ENCODE data around the gene FA2H.
A peak's percentile ranks its signal among the peaks of the same experiment; 100 is the strongest.
"Not testable (repeated sequence)": the region's sequence is repeated elsewhere in the genome, so short reads cannot be mapped to it uniquely, and the experiment has no call there.

The FA2H gene

GRCh38 chr16:74774223-74775139 lies at the start of gene FA2H:
TSS of gene FA2H (minus strand) at chr16:74774820. CDS start at chr16:74774755, 65 bp downstream.
- H3K4me1 ChIP-seq (ENCODE audit: insufficient read depth, low read length): no peaks in the 10 kb centered on the region; the same call in 1 of the 2 replicates
- no peak within 1 kb of the TSS for H3K27ac ChIP-seq (ENCODE audit: low read length)
- no peaks in the 10 kb centered on the region for H3K9me3 ChIP-seq (ENCODE audit: insufficient read depth, low read depth, low read length)
- H3K27me3 ChIP-seq (ENCODE audit: insufficient read depth, low read length): peaks cover 40% of the 10 kb centered on the region
- H3K9ac ChIP-seq (ENCODE audit: low read depth, low read length): 0 out of 2 replicates have a peak within 1 kb of the TSS, but pooled peaks have one; percentile 1
- H3K36me3 ChIP-seq (ENCODE audit: insufficient read depth, low read depth, low read length): no peaks in the 10 kb centered on the region
- H3K4me3 ChIP-seq (ENCODE audit: low read length): peak within 1 kb of the TSS; percentile 64

- Histone ChIP-seq H3K4me3 (ENCODE audit: low read length) (no peak overlapping the region), H3K27me3 (ENCODE audit: insufficient read depth, low read length) (peaks cover 10% of the 10 kb centered on the region; the same call in 1 of the 2 replicates)
These were observed 43.2 kb upstream of the FA2H start for GRCh38 chr16:74817851-74818250.

GRCh38 chr16:74813109-74813641 lies 38.6 kb upstream of the FA2H start:
- Histone ChIP-seq H3K9ac (ENCODE audit: low read depth, low read length) (0 out of 2 replicates have a peak overlapping the region, but pooled peaks have one; percentile 39), H3K4me3 (ENCODE audit: low read length) (0 out of 2 replicates have a peak overlapping the region, but pooled peaks have one; percentile 13), H3K36me3 (ENCODE audit: insufficient read depth, low read depth, low read length) (no peaks in the 10 kb centered on the region), H3K27ac (ENCODE audit: low read length) (no peak overlapping the region), H3K27me3 (ENCODE audit: insufficient read depth, low read length) (peaks cover 30% of the 10 kb centered on the region), H3K4me1 (ENCODE audit: insufficient read depth, low read length) (peaks cover 10% of the 10 kb centered on the region; the same call in 1 of the 2 replicates), H3K9me3 (ENCODE audit: insufficient read depth, low read depth, low read length) (peaks cover 22% of the 10 kb centered on the region)

More at GRCh38 chr16:74817851-74818250, 43.2 kb upstream of the FA2H start:
- no peak overlapping the region for H3K27ac ChIP-seq (ENCODE audit: low read length)
- no peak overlapping the region for H3K9ac ChIP-seq (ENCODE audit: low read depth, low read length)
- no peaks in the 10 kb centered on the region; the same call in 1 of the 2 replicates for H3K9me3 ChIP-seq (ENCODE audit: insufficient read depth, low read depth, low read length)
- peaks cover 4% of the 10 kb centered on the region; the same call in 1 of the 2 replicates for H3K4me1 ChIP-seq (ENCODE audit: insufficient read depth, low read length)
- H3K36me3 ChIP-seq (ENCODE audit: insufficient read depth, low read depth, low read length): no peaks in the 10 kb centered on the region

GRCh38 chr16:74811911-74812310 lies 37.3 kb upstream of the FA2H start:
- peaks cover 30% of the 10 kb centered on the region for H3K27me3 ChIP-seq (ENCODE audit: insufficient read depth, low read length)
- no peak overlapping the region for H3K27ac ChIP-seq (ENCODE audit: low read length)
- H3K9me3 ChIP-seq (ENCODE audit: insufficient read depth, low read depth, low read length): peaks cover 34% of the 10 kb centered on the region
- H3K36me3 ChIP-seq (ENCODE audit: insufficient read depth, low read depth, low read length): no peaks in the 10 kb centered on the region
- H3K4me1 ChIP-seq (ENCODE audit: insufficient read depth, low read length): peaks cover 10% of the 10 kb centered on the region; the same call in 1 of the 2 replicates
- no peak overlapping the region for H3K9ac ChIP-seq (ENCODE audit: low read depth, low read length)
- 0 out of 2 replicates have a peak overlapping the region, but pooled peaks have one; percentile 6 for H3K4me3 ChIP-seq (ENCODE audit: low read length)

GRCh38 chr16:74811216-74811615 lies 36.6 kb upstream of the FA2H start:
- not testable (repeated sequence) for H3K36me3 ChIP-seq (ENCODE audit: insufficient read depth, low read depth, low read length); H3K9ac ChIP-seq (ENCODE audit: low read depth, low read length); H3K27ac ChIP-seq (ENCODE audit: low read length); H3K4me1 ChIP-seq (ENCODE audit: insufficient read depth, low read length)
- Histone ChIP-seq H3K9me3 (ENCODE audit: insufficient read depth, low read depth, low read length) (peaks cover 40% of the 10 kb centered on the region), H3K27me3 (ENCODE audit: insufficient read depth, low read length) (peaks cover 30% of the 10 kb centered on the region), H3K4me3 (ENCODE audit: low read length) (0 out of 2 replicates have a peak overlapping the region, but pooled peaks have one; percentile 6)

- H3K4me3 ChIP-seq (ENCODE audit: low read length): no peak overlapping the region
- no peak overlapping the region for H3K27ac ChIP-seq (ENCODE audit: low read length)
- no peak overlapping the region for H3K9ac ChIP-seq (ENCODE audit: low read depth, low read length)
- H3K36me3 ChIP-seq (ENCODE audit: insufficient read depth, low read depth, low read length): no peaks in the 10 kb centered on the region
- H3K4me1 ChIP-seq (ENCODE audit: insufficient read depth, low read length): peaks cover 6% of the 10 kb centered on the region; the same call in 1 of the 2 replicates
- peaks cover 53% of the 10 kb centered on the region for H3K9me3 ChIP-seq (ENCODE audit: insufficient read depth, low read depth, low read length)
- H3K27me3 ChIP-seq (ENCODE audit: insufficient read depth, low read length): peaks cover 13% of the 10 kb centered on the region
These were observed 32.5 kb upstream of the FA2H start for GRCh38 chr16:74807052-74807646.

- Histone ChIP-seq H3K27me3 (ENCODE audit: insufficient read depth, low read length) (no peaks in the 10 kb centered on the region), H3K9me3 (ENCODE audit: insufficient read depth, low read depth, low read length) (peaks cover 22% of the 10 kb centered on the region), H3K27ac (ENCODE audit: low read length) (no peak overlapping the region), H3K4me3 (ENCODE audit: low read length) (peak overlapping the region; percentile 9; the same call in 1 of the 2 replicates), H3K9ac (ENCODE audit: low read depth, low read length) (no peak overlapping the region), H3K36me3 (ENCODE audit: insufficient read depth, low read depth, low read length) (no peaks in the 10 kb centered on the region), H3K4me1 (ENCODE audit: insufficient read depth, low read length) (no peaks in the 10 kb centered on the region)
These were observed 25.7 kb upstream of the FA2H start for GRCh38 chr16:74800216-74800871.

GRCh38 chr16:74797414-74797813 lies 22.8 kb upstream of the FA2H start:
- Histone ChIP-seq H3K27ac (ENCODE audit: low read length) (no peak overlapping the region), H3K27me3 (ENCODE audit: insufficient read depth, low read length) (no peaks in the 10 kb centered on the region), H3K4me3 (ENCODE audit: low read length) (no peak overlapping the region; the same call in 1 of the 2 replicates), H3K4me1 (ENCODE audit: insufficient read depth, low read length) (no peaks in the 10 kb centered on the region), H3K9me3 (ENCODE audit: insufficient read depth, low read depth, low read length) (peaks cover 16% of the 10 kb centered on the region), H3K9ac (ENCODE audit: low read depth, low read length) (no peak overlapping the region), H3K36me3 (ENCODE audit: insufficient read depth, low read depth, low read length) (no peaks in the 10 kb centered on the region)

GRCh38 chr16:74795104-74795503 lies 20.5 kb upstream of the FA2H start:
- H3K4me1 ChIP-seq (ENCODE audit: insufficient read depth, low read length): no peaks in the 10 kb centered on the region
- no peak overlapping the region for H3K4me3 ChIP-seq (ENCODE audit: low read length)
- peaks cover 10% of the 10 kb centered on the region for H3K9me3 ChIP-seq (ENCODE audit: insufficient read depth, low read depth, low read length)
- H3K9ac ChIP-seq (ENCODE audit: low read depth, low read length): no peak overlapping the region
- no peaks in the 10 kb centered on the region for H3K27me3 ChIP-seq (ENCODE audit: insufficient read depth, low read length)
- H3K36me3 ChIP-seq (ENCODE audit: insufficient read depth, low read depth, low read length): no peaks in the 10 kb centered on the region
- no peak overlapping the region for H3K27ac ChIP-seq (ENCODE audit: low read length)

GRCh38 chr16:74794668-74795067 lies 20.0 kb upstream of the FA2H start:
- Histone ChIP-seq H3K4me1 (ENCODE audit: insufficient read depth, low read length) (no peaks in the 10 kb centered on the region), H3K27ac (ENCODE audit: low read length) (no peak overlapping the region), H3K4me3 (ENCODE audit: low read length) (no peak overlapping the region), H3K9me3 (ENCODE audit: insufficient read depth, low read depth, low read length) (peaks cover 10% of the 10 kb centered on the region), H3K27me3 (ENCODE audit: insufficient read depth, low read length) (no peaks in the 10 kb centered on the region), H3K36me3 (ENCODE audit: insufficient read depth, low read depth, low read length) (no peaks in the 10 kb centered on the region), H3K9ac (ENCODE audit: low read depth, low read length) (no peak overlapping the region)

GRCh38 chr16:74793571-74793970 lies 19.0 kb upstream of the FA2H start:
- H3K27me3 ChIP-seq (ENCODE audit: insufficient read depth, low read length): no peaks in the 10 kb centered on the region
- no peaks in the 10 kb centered on the region for H3K36me3 ChIP-seq (ENCODE audit: insufficient read depth, low read depth, low read length)
- no peaks in the 10 kb centered on the region for H3K4me1 ChIP-seq (ENCODE audit: insufficient read depth, low read length)
- no peak overlapping the region for H3K27ac ChIP-seq (ENCODE audit: low read length)
- no peak overlapping the region for H3K9ac ChIP-seq (ENCODE audit: low read depth, low read length)
- H3K4me3 ChIP-seq (ENCODE audit: low read length): no peak overlapping the region
- peaks cover 7% of the 10 kb centered on the region for H3K9me3 ChIP-seq (ENCODE audit: insufficient read depth, low read depth, low read length)

Measured in iPS-20b (cell line).